OCI-LY1 (cell line): Measurements from ENCODE around the gene CTNNA3.

Experiments used
- EZH2 ChIP-seq: fragments of 200-600 bp; sonication (generic), shearing (Covaris generic); IDR thresholded peaks from 2 replicates; pipeline ENCODE4 v1.8.0; 2017; ENCODE audit warnings: borderline replicate concordance, mixed run types, mild to moderate bottlenecking, antibody characterized with exemption, low read length, moderate library complexity, mixed read lengths
- TF ChIP-seq, protein P1 (sequence below): fragments of 200-600 bp; sonication (generic), shearing (Covaris generic); IDR thresholded peaks from 2 replicates; pipeline ENCODE4 v1.5.1; 2017; ENCODE audit warnings: mild to moderate bottlenecking, antibody characterized with exemption, low read length, moderate library complexity, mixed read lengths

DNA sequence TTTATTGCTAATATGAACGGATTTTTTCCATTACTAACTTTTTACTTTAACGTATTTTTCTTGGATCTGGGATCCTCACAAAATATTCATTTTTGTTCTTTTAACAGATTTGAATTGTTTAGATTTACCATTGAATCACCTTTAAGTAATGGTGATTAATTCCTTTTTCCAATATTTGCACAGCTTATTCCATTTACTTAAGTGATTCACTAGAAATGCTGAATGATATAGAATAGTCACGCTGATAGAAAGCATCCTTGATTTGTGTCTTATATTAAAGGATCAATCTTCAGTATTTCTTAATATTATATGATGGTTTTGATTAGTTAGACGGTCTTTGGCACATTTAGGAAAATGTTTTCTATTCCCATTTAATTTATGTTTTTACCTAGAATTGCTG is 886.6 kb downstream of the CTNNA3 start:
- TF ChIP-seq, protein P1, sequence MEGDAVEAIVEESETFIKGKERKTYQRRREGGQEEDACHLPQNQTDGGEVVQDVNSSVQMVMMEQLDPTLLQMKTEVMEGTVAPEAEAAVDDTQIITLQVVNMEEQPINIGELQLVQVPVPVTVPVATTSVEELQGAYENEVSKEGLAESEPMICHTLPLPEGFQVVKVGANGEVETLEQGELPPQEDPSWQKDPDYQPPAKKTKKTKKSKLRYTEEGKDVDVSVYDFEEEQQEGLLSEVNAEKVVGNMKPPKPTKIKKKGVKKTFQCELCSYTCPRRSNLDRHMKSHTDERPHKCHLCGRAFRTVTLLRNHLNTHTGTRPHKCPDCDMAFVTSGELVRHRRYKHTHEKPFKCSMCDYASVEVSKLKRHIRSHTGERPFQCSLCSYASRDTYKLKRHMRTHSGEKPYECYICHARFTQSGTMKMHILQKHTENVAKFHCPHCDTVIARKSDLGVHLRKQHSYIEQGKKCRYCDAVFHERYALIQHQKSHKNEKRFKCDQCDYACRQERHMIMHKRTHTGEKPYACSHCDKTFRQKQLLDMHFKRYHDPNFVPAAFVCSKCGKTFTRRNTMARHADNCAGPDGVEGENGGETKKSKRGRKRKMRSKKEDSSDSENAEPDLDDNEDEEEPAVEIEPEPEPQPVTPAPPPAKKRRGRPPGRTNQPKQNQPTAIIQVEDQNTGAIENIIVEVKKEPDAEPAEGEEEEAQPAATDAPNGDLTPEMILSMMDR, result no peak
- TF ChIP-seq EZH2, result no peak
